Measurements from ENCODE around the gene SAPCD1.
"Not testable (repeated sequence)": the region's sequence is repeated elsewhere in the genome, so short reads cannot be mapped to it uniquely, and the experiment has no call there.

The SAPCD1 gene

DNA sequence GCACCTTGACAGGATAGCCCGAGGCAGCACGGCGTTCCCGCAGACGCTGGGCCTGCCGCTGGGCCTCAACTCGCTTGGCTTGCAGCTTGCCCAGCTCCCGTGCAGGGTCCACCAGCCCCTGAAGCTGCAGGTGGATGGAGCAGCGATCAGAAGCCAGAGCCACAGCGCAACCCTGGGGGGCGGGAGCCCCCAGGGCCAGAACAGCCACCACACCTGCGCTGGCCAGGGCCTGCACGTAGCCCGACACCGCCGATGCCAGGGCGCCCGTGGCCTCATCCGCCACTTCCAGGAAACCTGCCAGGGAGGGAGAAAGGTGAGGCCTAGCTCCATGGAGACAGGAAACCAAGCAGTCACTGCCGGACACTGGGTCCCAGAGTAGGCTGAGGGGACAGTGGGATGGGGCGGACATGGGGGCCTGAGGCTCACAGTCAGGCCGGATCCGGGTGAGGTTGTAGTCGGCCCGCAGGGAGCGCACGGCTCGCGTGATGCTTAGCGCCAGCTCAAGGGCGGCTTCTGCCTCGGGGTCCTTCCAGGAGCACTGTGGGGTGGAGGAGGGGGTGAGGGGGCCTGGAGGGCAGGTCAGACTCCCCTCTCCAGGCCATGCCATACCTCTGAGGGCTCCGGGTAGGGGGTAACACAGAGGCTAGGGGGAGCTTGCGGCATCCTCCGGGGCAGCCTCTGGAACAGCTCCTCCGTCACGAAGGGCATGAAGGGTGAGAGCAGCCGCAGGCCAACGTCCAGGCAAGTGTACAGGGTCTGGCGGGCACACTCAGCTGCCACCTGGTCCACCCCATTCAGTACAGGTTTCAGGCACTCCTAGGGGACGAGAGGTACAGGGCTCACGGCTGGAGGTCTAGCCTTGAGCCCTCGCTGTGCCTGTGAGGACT, 16.8 kb downstream of the SAPCD1 start:
- no peak for DNase-seq

- no peak for DNase-seq
These were observed 17.5 kb downstream of the SAPCD1 start for GRCh38 chr6:31779908-31780307.

DNA sequence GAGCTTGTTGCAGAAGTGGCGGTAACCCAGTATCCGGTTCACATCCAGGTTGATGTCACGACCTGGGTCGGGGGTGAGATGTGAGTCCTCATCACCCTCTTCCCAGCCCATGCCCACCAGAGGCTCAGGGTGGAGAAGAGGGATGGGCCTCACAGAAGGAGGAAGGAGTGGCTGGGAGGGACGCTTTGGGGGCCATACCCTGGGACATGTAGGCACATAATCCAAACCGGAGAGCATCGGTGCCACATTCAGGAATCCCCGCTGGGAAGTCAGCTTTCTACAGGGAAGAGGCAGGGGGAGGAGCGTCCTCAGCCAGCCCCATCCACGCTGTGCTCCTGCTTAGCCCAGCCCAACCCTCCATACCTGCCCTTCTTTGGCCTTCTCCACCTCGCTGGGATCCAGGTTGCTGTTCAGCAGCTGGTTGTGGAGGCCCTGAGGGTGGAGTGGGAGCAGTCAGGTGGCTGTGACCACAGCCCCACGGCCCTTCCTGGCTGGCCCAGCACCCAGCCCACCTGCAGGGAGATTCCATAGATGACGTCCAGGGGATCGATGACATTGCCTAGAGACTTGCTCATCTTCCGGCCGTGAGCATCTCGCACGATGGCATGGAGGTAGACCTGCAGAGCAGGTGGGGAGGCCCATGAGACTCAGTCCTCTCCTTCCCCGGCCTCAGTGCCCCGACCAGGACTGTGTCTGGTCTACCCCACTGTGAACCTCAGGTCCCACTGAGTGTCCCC, 18.2 kb downstream of the SAPCD1 start:
- DNase-seq, result no peak

GRCh38 chr6:31781244-31782125, 19.0 kb downstream of the SAPCD1 start:
- no peak for DNase-seq

- DNase-seq, result no peak
These were observed 19.8 kb downstream of the SAPCD1 start for GRCh38 chr6:31782126-31782855.

- DNase-seq, result no peak
These were observed 21.9 kb downstream of the SAPCD1 start for GRCh38 chr6:31784098-31784925.

DNA sequence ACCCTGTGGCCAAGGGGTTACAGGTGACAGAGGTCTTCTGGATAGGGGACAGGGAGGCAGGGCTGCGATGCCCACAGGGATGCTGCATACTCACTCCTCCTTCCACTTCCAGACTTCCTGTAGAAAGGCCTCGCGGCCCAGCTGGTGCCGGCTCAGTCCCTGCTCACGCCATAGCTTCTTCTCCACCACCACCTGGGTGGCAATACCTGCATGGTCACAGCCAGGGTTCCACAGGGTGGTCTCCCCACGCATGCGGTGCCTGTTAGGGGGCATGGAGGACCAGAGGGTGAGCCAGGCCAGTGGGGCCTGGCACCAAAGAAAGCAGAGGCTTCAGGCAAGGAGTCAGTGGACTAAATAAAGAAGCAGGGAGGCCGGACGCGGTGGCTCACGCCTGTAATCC, 23.0 kb downstream of the SAPCD1 start:
- no peak for DNase-seq

DNA sequence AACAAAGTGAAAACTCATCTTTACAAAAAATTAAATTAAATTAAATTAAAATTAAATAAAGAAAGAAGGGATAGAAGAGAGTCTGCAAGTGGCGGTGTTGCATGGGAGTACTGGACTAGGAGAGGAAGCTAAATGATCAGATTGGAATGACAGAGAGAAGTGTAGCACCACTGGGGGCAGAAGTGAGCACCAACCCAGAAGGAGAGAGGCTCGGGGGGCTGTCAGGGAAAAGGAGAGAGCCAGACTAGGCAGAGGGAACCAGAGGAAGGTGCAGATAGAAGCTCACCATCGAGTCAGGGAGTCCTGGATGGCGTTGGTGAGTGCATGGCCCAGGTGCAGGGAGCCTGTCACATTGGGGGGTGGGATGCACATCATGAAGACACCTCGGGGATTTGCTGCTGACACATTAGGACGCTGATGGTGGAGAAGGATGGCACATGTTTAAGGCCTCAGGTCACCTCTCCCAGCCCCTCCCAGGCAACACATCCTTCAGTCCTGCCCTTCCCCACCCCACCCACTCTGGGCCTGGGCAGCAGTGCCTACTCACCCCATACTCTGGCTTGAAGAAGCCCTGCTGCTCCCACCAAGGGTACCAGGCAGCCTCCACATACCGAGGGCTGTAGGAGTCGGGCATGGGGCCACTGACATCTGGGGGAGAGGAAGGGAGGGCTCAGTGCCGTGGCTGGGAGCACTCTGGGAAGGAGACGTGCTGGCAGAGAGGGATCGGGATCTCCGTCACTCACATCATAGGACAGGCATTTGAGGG, 29.1 kb downstream of the SAPCD1 start:
- peak; percentile 35 to 56 for DNase-seq

DNA sequence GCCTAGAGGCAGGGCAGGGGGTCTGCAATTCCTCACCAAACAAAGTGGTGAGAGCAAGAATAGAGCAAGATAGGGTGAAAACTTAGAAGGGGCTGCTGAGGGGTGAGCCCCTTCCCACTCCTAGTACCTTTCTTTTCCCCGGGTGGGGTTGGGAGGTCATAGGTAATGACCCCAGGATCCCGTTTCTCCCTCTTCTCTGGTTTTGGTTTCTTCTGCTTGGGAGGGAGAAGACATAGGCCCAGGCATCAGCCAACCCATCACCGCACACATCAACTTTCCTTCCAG, 29.6 kb downstream of the SAPCD1 start:
- no peak for DNase-seq

DNA sequence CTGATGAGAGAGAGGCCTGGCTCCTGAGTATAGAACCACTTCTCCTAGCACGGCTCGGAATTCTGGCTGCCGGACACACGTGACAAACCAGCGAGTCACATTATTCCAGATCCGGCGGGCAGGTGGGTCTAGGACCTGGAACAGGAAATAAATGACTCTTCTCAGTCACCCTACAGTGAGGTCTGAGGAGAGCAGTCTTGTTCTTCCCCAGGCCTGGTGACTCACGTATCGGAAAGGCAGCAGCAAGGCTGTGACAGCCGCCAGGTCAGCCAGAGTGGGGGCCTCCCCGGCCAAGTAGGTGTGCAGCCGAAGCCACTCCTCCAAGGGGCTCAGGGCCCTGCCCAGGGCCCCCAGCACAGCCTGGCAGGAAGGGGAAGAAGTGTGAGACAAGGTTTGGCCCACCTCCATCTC, 30.3 kb downstream of the SAPCD1 start:
- DNase-seq, result no peak

GRCh38 chr6:31793927-31794245, 31.4 kb downstream of the SAPCD1 start:
- not testable (repeated sequence) for DNase-seq

DNA sequence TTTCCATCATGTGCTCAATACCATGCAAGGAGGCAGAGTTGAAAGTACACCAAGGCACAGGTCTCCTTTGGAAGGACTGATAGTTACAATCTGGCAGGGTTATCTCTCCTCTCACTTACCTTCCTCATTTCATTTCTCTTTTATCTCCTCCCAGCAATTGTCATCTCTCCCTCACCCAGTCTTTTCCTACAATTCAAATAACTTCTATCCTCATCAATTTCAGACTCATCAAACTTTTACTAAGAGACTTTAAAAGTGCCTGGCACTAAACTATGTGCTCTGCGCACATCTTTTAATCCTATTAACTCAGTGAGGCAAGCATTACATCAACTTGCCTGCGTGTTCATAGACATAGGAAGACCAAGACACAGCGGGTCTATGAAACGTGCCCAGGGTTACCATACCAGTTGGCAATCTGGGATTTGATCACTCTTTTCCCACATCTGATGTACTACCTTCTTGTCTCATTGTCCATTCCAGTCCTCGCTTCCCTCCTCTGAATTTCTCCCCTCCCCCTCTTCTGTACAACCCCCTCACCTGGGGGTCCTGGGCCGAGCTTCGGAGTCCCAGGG, 31.9 kb downstream of the SAPCD1 start:
- DNase-seq, result peak in 1 of 2 experiments; percentile 46

GRCh38 chr6:31794866-31795615, 32.6 kb downstream of the SAPCD1 start:
- DNase-seq, result no peak

- peak; percentile 57 to 86 for DNase-seq
These were observed 33.3 kb downstream of the SAPCD1 start, which contains the start of gene VARS1 for GRCh38 chr6:31795616-31796298. VARS1 (minus strand) TSS chr6:31795752; CDS start chr6:31795217, 535 bp downstream.

- DNase-seq, result no peak
These were observed 34.5 kb downstream of the SAPCD1 start for GRCh38 chr6:31796993-31797385.

- DNase-seq, result no peak
These were observed 35.1 kb downstream of the SAPCD1 start for GRCh38 chr6:31797588-31797987.

DNA sequence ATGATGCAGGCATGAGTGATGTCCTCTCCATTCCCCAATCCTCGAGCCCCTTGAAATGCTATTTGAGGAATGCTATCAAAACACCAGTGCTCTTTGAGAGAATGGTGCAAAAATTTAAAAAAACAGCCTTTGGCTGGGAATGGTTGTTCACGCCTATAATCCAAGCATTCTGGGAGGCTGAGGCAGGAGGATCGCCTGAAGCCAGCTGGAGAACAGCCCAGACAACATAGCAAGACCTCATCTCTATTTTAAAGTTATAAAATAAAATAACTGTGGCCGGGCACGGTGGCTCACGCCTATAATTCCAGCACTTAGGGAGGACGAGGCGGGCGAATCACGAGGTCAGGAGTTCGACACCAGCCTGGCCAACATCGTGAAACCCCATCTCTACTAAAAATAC, 37.3 kb downstream of the SAPCD1 start:
- no peak for DNase-seq

DNA sequence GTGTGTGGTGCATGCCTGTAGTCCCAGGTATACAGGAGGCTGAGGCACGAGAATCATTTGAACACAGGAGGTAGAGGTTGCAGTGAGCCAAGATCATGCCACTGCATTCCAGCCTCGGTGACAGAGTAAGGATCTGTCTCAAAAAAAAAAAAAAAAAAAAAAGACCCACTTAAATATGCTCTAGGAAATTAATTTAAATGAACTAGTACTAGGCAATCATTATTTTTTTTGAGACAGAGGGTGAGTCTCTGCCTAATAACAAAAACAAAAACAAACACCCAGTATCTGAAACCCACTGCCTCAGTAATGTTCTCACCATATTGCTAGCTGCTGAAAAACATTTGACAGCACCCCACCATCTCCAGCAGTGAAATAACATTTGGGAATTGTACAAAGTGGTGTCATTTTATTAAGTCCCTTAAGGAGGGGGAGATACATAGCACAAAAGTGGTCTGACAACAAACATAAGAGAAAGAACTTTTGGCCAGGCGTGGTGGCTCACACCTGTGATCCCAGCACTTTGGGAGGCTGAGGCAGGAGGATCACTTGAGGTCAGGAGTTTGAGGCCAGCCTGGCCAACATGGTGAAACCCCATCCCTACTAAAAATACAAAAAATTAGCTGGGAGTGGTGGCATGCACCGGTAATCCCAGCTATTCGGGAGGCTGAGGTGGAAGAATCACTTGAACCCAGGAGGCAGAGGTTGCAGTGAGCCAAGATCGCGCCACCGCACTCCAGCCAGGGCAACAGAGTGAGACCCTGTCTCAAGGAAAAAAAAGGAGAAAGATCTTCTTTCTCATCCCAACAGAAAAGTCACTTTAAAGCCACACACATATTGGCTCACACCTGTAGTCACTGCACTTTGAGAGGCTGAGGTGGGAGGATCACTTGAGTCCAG, 38.8 kb downstream of the SAPCD1 start:
- not testable (repeated sequence) for DNase-seq
